ENCODE measurements around the gene STRADB. TPM values are rescaled to one million over a fixed set of nuclear protein-coding genes. Genes with fewer than 3 reads are reported as not detected.

Gene STRADB
- polyA plus RNA-seq, 3 donors, result 12.7 to 41.1 (median 28.0) TPM

DNA sequence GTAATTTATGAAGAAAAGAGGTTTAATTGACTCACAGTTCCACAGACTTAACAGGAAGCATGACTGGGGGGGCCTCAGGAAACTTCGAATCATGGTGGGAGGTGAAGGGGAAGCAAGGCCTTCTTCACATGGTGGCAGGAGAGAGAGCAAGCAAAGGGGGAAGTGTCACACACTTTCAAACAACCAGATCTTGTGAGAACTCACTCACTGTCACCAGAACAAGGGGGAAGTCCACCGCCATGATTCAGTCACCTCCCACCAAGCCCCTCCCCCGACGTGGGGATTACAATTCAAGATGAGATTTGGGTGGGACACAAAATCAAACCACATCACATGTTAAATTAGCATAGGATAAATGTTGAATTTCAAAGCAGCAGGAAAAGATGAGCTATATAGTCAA lies 56.2 kb downstream of the STRADB start:
- WGBS, 3 donors, result 78 to 85% (median 85%) methylated on average over 4 of the region's 4 CpGs
- H3K27ac ChIP-seq (ENCODE audit: low read depth, low read length), result no peak overlapping the region

DNA sequence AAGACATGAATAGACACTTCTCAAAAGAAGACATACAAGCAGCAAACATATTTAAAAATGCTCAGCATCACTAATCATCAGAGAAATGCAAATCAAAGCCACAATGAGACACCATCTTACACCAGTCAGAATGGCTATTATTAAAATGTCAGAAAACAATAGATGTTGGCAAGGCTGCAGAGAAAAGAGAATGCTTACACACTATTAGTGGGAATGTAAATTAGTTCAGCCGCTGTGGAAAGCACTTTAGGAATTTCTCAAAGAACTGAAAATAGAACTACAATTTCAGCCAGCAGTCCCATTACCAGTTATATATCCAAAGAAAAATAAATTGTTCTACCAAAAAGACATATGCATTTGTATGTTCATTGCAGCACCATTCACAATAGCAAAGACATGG lies 61.7 kb downstream of the STRADB start:
- 84 to 91% (median 85%) methylated on average over 1 of the region's 1 CpG for WGBS, 3 donors
- H3K27ac ChIP-seq (ENCODE audit: low read depth, low read length), result no peak overlapping the region

DNA sequence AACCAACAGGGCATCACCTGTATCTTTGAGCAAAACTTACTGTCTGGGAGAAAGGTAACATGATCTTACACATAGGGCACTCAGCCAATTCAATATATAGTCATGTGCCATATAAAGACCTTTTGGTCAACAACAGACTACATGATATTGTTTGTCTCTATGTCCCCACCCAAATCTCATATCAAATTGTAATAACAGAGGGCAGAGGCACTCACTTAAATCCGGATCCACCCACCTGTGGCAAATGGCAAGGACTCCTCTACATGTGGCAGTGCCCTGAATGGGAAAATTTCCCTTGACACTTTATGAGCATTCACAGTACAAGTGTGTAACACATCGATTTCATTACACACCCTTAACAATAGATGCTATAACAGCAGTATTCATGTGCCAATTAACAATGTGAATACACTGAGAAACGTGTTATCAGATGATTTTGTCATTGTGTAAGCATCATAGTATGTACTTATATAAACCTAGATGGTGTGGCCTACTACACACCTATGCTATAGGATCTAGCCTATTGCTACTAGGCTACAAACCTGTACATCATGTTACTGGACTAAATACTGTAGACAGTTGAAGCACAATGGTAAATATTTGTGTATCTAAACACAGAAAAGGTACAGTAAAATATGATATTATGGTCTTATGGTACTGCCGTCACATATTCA lies 64.2 kb downstream of the STRADB start:
- WGBS, 3 donors, result 74 to 85% (median 80%) methylated on average over 4 of the region's 4 CpGs
- H3K27ac ChIP-seq (ENCODE audit: low read depth, low read length), result no peak overlapping the region

DNA sequence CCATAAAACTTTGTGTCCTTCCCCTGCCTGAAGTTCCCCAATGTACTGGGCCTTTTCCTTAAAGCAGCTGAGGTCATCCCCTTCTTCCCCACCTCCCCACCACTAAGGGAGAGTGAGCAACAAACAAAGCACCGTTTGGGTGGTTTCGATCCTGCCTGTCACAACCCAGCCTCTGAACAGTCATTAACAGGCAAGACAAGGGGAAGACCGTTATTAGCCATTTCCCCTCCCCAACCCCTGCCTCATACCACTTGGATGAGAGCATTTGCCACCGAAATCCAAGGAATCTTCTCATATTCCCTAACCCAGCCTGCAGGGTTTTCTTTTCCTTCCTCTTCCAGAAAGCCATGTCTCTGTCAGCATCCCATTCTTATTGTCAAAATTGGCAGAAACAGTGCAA lies 65.6 kb downstream of the STRADB start:
- WGBS, 3 donors, result 51 to 64% (median 61%) methylated on average over 4 of the region's 4 CpGs
- no peak overlapping the region for H3K27ac ChIP-seq (ENCODE audit: low read depth, low read length)

GRCh38 chr2:201520201-201520600 lies 68.7 kb downstream of the STRADB start:
- WGBS, 3 donors, result 93 to 98% (median 95%) methylated on average over 2 of the region's 2 CpGs

GRCh38 chr2:201522965-201523364 lies 71.4 kb downstream of the STRADB start:
- 88 to 96% (median 95%) methylated on average over 5 of the region's 5 CpGs for WGBS, 3 donors
- no peak overlapping the region for H3K27ac ChIP-seq (ENCODE audit: low read depth, low read length)

More at GRCh38 chr2:201520201-201520600, 68.7 kb downstream of the STRADB start:
- no peak overlapping the region for H3K27ac ChIP-seq (ENCODE audit: low read depth, low read length)

DNA sequence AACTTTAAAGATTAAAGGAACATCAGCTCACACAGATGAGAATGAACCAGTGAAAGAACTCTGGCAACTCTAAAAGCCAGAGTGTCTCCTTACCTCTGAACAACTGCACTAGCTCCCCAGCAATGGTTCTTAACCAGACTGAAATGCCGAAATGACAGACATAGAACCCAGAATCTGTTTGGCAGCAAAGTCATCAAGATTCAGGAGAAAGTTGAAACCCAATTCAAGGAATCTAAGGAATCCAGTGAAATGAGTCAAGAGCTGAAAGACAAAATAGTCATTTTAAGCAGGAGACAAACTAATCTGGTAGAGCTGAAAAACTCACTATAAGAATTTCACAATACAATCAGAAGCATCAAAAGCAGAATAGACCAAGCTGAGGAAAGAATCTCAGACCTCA lies 72.0 kb downstream of the STRADB start:
- 0 to 61% (median 0%) methylated on average over 1 of the region's 1 CpG for WGBS, 3 donors
- no peak overlapping the region for H3K27ac ChIP-seq (ENCODE audit: low read depth, low read length)

Other genes with a start within 250 kb of the STRADB start
- 10 to 100 TPM in 2 of 3 donors, 1 to 10 TPM in 1; 5.0 to 11.0 (median 10.8) TPM for gene CASP8, start 191.2 kb upstream of the STRADB start, polyA plus RNA-seq
- 1 to 10 TPM in 1 of 3 donors, under 1 TPM in 2; 0.67 to 1.1 (median 0.74) TPM for gene FLACC1, start 94.4 kb upstream of the STRADB start, polyA plus RNA-seq
- gene TRAK2, start 282 bp upstream of the STRADB start, polyA plus RNA-seq, result 10 to 100 TPM in 2 of 3 donors, 1 to 10 TPM in 1; 7.7 to 66.6 (median 15.0) TPM
- gene TMEM237, start 191.8 kb downstream of the STRADB start, polyA plus RNA-seq, result 10 to 100 TPM in 2 of 3 donors, 1 to 10 TPM in 1; 3.3 to 19.7 (median 10.6) TPM
- gene MPP4, start 246.9 kb downstream of the STRADB start, polyA plus RNA-seq, result under 1 TPM in 2 of 3 donors, not detected in 1; 0.02 to 0.15 TPM

All from adipose tissue (tissue), 3 donors.